OCI-M2 (cell line): ENCODE data around the gene NTM.

Experiments used
- DNase-seq: peaks from one replicate; lab custom pipeline; 2025; ENCODE audit not compliant: unreplicated experiment; lab: John Stamatoyannopoulos, UW

The NTM gene

DNA sequence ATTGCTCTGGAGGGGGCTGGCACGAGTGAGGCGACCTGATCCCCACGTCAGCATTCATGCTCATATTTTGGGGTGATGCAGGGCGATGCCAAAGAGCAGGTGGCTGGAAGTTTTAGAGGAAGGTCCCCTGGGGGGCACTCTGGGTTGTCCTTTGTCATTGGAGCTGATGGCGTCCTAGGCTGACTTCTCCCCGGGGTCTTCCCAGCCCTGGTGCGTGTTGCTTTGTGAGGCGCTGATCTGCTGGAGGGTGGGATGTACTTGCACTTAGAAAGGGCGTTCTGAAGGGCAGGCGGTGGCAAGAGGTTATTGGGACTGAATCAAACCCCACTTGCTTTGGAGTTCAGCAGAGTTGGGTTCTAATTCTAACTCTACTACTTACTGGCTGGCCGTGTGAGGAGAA, 313.3 kb downstream of the NTM start:
- no peak for DNase-seq

DNA sequence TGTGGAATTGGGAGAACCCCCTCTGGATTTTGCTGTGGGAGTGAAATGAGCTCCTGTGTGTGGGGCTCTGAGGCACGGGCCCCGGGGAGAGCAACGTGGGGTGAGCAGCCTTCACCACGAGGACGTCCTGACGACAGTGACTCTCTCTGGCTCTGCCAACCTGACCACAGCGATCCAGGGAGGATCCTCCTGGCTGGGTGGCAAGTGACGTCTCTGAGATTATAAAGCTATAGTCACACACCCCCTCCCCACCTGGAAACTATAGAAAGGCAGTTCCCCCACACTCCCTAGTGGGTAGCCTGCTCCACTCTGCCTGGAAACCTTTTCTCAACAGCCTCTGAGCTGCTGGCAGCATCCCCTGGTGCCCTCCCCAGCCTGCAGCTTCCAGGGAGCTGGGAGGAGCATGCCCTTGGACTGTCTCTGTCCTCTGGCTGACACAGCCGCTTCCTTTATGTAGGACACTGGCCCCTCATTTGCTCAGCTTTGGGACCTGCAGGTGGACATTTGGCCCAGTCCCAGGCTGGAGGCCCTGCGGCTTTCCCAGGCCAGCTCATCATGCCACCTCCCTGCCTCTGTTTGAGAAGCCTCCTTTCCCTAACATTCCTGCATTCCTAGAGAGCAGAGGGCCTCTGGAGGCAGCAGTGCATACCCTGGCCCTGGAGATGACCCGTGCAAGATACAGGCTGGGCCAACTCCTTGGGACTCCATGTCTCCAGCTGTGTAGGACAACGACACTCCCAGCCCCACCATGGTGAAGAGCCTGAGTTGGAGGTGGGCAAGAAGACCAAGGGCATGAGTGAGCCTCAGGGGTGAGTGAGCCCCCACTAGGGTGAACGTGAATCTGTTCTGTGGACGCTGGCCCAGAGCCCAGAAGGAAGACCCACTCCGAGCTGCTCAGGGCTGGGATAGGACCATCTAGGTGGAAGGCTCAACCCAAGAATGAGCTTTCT, 314.0 kb downstream of the NTM start:
- no peak for DNase-seq

DNA sequence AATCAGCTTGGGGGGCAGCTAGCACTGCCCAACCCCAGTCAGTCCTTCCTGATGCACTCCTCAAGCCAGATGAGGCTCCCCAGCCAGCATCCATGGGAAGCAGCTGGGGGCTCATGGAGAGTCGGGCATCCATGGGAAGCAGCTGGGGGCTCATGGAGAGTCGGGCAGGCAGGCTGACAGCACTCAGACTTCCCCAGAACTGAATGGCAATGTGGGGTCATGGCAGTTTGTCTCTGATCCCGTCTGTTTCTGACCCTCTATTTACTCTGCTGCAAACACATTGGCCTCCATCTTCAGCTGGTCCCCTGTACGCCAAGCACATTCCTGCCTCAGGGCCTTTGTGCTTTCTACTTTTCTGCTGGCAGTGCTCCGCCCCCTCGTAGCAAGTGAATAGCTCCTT, 314.8 kb downstream of the NTM start:
- no peak for DNase-seq

DNA sequence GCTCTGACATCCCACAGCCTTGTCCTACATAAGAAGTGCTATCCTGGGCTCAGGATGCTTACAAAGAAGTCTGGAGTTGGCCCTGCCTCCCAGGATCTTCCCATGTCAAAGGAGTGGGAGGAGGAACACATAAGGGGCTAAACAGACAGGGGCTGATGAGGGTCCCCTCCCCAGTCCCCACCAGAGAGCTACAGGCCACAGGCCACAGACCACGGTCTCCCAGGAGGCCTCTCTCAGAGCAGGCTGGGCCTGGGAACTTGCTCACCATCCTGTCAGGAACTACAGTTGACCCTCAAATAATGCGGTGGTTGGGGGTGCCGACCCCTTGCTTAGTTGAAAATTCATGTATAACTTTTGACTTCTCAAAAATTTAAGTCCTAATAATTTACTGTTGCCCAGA, 315.5 kb downstream of the NTM start:
- DNase-seq: no peak

DNA sequence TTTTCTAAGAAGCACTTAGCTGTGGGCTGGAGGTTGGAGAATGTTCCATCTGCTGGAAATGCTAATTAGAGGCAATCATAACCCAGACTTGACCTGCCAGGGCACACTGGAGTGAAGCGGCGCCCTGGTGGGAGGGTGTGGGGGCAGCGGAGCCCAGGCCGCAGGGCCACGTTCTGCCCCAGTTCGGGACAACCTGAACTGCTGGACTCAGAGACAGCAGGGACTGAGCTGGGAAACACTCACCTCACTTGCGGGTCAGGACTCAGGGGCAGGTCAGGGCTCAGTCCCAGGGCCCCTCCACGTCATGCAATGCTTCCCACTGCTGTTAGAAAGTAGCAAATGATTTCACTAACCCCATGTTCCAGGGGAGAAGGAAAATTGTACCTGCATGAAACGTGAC, 316.4 kb downstream of the NTM start:
- no peak for DNase-seq

DNA sequence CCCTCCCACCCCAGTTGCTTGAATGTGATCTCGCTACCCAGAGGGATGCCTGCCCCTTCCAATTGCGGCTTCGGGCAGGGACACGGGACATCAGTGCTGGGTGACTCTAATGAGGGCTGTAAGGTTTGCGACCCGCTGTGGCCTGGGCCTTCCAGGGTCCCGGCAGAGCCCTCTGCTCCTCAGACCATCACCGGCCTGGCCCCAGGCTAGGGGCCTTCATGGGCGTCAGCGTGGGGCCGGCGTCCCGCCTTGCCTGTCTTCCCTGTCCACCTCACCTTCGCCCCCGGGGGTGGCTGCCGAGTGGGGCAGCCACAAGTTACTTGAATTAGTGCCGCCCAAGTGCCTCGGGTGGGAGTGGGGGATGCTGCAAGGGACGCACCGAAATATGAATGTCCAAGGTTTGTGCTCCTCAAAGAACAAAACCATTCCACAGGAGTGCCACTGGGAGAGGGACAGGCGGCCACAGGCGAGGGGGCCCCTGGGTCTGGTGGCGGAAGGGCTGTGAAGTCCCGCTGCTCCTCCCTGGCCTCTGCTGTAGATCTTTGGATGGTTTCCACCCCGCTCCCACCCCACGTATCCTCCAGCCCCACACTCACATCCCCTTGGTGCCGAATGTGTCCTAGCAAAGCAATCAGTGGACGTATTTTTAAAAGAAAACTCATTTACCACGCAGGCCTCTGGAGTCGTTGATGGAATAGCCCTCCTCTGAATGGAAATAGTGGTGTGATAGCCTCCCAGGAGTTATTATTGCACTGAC, 317.1 kb downstream of the NTM start:
- no peak for DNase-seq

DNA sequence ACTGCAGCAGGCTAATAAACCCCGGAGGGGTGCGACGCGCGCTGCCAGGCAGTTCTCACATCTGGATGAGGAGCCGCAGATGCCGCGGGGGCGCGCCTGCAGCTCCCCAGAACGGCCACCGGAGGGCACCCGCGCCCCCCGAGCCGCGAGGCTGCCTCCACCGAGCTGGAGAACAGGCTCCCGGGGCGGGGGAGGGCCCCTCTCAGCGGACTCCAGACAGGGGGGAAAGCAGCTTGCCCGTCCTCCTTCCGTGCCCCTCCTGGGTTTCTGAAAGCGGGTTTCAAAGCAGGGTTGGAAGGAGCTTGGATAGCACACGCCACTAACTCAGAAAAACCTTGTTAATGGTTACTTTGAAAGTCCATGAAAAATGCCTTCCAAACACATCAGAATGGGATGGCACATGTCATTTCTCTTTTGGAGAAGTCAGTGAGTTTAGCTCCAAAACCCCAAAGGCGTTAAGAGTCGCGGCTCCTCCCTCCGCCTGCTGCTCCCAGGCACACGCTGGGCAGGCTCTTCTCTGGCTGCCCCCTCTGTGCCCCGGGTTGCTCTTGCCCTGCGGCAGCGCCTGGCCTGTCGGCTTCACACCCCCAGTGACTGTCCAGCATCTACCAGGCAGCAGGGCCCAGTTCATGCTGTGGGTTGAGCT, 317.8 kb downstream of the NTM start:
- DNase-seq: no peak

DNA sequence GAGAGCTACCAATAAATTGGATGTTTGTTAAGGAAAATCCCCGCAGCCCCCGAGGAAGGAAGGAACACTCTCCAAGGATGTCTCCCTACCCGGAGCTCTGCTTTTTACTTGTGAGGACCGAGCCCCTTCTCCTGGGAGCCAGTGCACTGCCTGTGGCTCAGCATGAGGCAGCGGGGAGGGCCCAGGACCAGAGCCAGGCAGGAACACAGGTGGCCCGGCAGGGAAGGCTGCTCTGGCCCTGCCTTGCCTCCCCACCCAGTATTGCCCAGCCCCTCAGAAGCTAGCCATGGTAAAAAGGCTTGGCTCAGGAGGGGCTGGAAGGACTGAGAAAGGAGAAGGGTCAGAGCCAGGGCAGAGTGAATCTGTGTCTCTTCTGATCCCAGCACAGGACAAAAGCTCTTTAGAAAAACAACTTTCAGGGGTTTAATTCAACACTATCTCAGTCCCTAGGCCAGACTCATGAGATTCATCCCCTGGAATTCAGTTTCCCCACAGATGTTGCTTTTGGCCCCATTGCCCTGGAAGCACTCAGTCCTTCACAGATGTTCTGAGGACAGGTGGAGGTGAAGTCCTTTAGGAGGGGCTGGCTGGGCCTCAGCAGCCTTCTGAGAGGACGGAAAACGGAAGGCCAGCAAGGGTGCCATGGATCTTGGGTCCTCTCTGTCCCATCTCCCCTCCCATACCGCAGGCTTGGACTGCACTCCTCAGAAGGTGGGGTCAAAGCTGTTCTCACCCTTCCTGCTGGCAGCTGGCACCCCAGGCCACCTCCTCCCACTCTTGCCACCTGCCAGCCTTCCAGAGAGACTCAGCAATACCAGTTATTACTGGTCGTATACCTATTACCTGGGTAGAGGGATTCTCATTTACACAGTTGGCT, 318.9 kb downstream of the NTM start:
- no peak for DNase-seq

DNA sequence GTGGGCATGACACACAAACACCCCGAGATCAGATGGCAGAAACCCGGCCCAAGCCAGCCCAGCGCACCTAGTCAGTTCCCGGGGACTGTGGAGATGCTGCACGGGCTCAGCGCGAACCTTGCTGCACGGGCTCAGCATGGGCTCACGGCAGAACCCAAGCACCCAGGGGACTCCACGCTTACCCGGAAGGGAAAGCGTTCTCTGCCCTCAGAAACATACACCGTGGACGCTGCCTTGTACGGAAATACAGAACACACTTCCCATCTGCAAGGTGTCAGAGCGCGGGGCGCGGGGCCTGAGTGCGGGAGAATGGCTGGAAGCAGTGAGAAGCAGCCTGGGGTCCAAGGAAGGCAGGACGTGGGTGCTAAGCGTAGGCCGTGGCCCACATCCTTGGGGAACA, 319.9 kb downstream of the NTM start:
- DNase-seq: no peak

DNA sequence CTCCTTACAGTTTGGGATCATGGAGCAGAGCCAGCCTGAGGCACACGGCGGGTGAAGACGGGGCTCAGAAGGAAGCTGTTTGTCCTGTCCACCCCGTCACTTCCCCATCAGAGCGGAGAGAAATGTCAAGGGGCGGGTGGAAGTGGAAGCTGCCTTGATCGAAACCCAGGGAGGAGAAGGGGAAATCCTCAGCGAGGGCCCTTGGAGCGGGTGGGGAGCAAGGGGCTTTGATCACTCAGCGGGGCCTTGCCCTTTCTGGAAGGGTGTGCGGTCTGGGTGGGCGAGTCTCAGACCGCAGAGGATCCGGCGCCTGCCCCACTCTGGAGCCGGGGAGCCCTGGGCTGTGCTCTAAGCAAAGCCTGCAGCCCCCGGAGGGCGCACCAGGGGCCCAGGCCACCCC, 320.4 kb downstream of the NTM start:
- DNase-seq: no peak

DNA sequence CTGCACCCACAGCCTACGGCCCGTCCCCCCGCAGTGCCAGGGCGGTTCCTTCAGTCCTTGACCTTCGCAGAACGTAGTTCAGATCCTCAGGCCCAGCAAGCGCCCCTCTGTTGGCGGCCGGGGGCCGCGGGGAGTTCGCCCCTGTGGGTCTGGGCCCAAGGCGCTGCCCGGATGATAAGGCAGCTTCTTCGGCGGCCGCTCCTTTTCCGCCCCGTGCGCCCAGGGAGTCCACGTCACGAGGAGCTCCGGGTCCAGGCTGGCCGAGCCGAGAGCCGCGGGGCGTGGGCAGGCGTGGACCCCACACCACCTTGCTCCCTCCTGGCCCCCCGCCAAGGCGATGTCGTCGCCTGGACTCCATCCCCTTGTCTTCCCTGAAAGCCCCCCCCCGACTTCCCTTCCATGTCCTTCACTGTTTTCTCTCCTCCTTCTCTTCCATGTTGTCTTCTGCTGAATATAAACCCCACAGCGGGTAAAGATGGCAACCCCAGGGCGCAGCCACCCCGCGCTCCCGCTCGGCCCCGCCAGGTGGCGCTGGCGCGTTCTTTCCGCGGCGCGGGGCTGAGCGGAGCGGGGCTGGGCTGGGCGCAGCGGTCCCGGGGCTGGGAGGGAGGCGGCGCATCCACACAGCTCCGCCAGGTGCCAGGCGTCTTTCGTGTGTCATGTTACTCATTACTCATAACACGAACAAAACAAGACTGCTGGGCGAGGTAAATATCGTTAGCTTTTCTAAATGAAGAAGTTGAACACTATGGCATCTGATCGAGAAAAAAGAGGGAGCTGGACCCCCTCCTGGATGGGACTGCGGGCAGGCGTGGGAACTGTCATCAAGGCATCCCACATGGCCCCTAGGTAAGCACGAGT, 321.0 kb downstream of the NTM start:
- DNase-seq: no peak

DNA sequence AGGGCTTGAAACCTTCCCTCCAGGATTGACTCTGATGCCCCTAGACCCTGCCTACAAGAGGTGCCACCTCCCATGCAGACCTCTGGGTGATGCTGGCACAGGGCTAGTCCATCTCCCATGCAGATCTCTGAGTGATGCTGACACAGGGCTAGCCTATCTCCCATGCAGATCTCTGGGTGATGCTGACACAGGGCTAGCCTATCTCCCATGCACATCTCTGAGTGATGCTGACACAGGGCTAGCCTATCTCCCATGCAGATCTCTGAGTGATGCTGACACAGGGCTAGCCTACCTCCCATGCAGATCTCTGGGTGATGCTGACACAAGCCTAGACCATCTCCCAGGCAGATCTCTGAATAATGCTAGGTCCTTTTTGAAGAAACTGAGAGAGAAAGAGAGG, 321.7 kb downstream of the NTM start:
- no peak for DNase-seq

DNA sequence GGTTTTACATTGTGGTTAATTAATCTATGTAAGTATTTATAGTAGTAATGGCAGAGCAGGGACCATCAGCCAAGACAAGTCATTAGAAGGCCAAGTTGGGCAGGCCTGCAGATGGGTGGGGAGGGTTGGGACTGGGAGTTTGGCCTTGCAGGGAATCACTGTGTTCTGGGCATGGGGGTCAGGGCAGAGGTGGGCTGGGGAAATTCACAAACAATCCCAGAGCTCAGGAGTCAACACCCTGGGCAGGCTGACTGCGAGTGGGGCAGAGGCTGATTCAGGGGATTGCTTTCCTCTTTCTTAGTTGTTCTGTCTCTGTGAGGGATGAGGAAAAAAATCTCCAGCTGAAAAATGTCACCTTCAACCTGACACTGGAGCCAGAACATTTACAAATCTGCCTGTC, 322.5 kb downstream of the NTM start:
- no peak for DNase-seq

DNA sequence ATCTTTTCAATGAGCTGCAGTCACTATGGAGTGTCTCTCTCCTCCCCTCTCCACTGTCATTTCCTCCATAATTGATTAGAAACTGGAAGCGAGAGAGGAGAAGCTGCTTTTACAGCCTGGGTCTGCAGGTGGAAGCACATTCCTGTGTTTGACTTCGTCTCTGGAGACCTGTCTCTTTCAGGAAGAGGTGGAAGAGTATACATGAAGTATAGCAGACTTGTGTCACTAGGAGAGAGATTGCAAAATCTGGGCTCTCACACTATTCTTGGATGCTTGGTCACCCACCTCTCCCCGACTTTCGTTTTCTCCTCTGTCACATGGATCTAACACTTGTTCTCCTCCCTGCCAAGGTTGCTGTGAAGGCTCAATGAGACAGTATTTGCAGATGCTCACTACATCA, 323.3 kb downstream of the NTM start:
- DNase-seq: no peak

DNA sequence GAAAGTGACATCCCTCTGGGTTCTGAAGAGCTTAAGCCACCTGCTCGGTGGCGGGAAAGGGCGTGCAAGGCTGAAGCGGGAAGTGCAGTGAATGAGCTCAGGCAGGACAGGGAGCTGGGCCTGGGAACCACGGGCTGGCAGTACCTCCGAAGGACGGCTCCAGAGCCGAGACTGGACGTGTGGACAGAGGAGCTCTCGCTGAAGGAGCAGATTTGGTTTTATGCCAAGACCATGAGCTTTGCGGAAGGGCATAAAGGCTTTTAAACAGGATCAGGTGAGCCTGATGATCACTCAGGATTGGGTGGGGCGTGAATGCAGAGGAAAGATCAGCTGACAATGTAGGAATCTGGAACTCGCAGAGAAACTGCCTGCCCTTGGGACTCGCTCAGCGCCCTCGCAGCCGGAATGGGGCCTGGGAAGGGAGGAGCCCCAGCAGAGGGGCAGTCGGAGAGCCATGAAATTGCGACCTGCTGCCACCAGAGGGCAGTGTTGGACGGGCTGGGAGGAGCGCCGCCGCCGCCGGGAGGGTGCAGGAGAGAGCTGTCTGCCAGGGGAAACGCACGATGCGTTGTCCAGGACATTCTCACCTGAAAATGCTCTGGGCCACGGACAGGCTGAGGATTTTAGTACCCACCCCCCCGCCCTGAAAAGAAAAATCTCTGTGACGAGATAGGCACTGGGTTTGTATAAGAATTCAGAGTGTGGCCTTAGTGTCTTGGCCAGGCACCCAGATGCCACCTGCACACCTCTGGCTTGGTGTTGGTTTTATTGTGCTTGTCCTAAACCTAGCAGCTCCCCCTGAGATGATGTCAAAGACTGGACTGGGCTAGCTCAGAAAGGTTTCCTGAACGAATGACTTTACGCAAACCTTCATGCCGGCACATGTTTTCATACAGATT, 324.4 kb downstream of the NTM start:
- DNase-seq: no peak

DNA sequence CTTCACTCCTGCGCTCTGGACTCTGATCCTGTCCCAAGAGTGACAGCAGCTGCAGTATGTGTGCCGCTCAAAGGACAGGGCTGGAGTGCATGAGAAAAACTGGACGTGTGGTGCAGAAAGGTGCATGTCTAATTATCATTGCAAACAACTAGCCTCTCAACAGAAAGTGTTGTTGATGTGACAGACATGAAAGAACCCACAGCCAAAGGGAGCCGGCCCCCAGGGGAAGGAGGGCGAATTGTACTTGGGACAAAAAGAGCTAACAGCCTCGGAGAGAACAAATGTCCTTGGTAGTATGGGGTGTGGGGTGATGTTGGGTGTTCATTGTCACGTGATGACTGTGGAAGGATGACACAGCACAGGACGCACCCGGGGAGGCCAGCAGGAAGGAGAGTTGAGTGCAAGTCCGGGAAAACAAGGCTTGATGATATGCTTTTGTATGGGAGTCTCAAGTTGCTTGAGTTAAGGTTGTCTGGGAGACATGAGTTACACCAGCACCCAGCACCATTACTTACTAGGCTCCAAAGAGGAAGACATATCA, 325.5 kb downstream of the NTM start:
- DNase-seq: no peak

DNA sequence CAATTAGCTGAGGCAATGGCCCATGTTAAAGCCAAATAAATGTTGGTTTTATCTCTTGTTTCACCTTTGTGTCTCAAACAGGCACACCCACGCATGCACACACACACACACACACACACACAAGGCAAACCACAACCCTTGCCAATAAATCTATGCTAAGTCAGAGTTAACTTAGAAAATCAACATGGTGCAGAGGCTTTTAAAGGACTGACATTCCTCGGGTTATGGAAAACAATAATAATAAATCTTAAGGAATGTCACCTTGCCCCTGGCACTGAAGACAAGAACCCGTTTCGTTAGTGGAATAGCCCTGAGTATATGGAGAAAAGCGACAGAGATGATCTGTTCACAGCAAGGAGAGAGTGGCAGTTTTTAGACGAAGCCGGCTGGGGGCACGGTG, 326.3 kb downstream of the NTM start:
- DNase-seq: no peak

DNA sequence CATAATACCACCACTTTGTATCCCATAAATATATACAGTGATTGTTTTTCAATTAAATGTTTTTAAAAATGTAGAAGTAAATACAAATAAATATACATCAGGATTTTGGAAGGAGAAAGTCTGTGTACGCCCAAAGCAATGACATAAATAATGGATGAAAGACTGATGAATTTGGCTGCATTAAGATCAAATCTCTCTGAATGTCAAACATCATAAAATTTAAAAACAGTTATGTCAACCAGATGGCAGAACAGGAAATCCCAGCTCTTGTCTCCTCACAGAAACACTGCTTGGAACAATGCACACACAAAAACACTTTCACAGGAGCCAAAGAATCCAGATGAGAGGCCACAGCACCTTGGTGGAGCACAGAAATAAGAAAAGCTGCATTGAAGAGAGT, 332.9 kb downstream of the NTM start:
- DNase-seq: no peak

DNA sequence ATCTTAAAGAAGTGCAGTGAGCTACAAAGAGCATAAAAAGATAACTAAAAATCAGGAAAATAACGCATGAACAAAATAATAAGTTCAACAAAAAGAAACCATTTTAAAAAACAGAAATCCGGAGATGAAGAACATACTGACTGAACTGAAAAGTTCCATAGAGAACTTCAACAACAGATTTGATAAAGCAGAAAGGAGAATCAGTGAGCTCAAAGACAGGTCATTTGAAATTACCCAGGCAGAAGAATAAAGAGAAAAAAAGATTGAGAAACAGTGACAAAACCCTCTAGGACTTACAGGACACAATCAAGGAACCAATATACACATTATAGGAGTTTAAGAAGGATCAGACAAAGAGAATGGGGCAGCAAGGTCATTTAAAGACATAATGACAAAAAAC, 334.3 kb downstream of the NTM start:
- no peak for DNase-seq
